Psoas muscle (tissue), 8 donors: ENCODE data around the gene DNAAF5. TPM values are rescaled to one million over a fixed set of nuclear protein-coding genes. Genes with fewer than 3 reads are reported as not detected.

ENCODE experiments used
- ATAC-seq, 4 donors: fragments of 200-7000 bp; cut with Tn5 transposase; one replicate each; pipeline ENCODE4 v1.9.1; 2020; ENCODE audit warnings: moderate library complexity in 3 of 4, mild to moderate bottlenecking in 2 of 4
- DNase-seq, 2 donors: peaks; one replicate each; pipeline ENCODE4 v3.0.0-alpha.2; 2020
- H3K27ac ChIP-seq: fragments of 200-600 bp; one replicate; pipeline ENCODE4 v1.8.0; 2022
- H3K27me3 ChIP-seq, 3 donors: fragments of 200-600 bp in 1 of 3; one replicate each; pipeline versions ENCODE4 v1.6.1 to v1.8.0; 2013 to 2022; ENCODE audit warnings: low read length in 2 of 3, mild to moderate bottlenecking in 2 of 3, moderate library complexity in 1 of 3; ENCODE audit not compliant: insufficient read depth in 3 of 3
- H3K36me3 ChIP-seq, 2 donors: fragments of 200-600 bp in 1 of 2; one replicate each; pipeline versions ENCODE4 v1.6.1 to v1.8.0; 2013 to 2022; ENCODE audit warnings: low read depth in 1 of 2, mild to moderate bottlenecking in 1 of 2, moderate library complexity in 1 of 2; ENCODE audit not compliant: insufficient read depth in 1 of 2
- H3K4me1 ChIP-seq: fragments of 200-600 bp; one replicate; pipeline ENCODE4 v1.8.0; 2022
- H3K4me3 ChIP-seq: fragments of 200-600 bp; one replicate; pipeline ENCODE4 v1.8.0; 2022; ENCODE audit warnings: mild to moderate bottlenecking
- H3K9me3 ChIP-seq: fragments of 200-600 bp; one replicate; pipeline ENCODE4 v1.8.0; 2022
- CTCF ChIP-seq: fragments of 200-600 bp; IDR thresholded peaks from one replicate; pipeline ENCODE4 v1.8.0; 2022; ENCODE audit warnings: antibody characterized with exemption
- WGBS, 3 donors: extraction: QIAGEN DNeasy Blood & Tissue Kit; methylation state at CpG; one replicate each; pipeline versions ENCODE4 v1.1.6 to v1.1.7; 2013; 5-methylcytosine and 5-hydroxymethylcytosine counted together
- intact Hi-C, 2 donors: fragments of 100-400 bp; cut with DNase I; formaldehyde crosslinking; loops; one replicate each; pipeline versions ENCODE4 v1.11.0 to v1.14.2; 2022
- polyA plus RNA-seq, 3 donors: library from polyadenylated mRNA; stranded (reverse); fragments of 200-250 nt; gene quantifications; one replicate each; pipeline ENCODE4 v1.2.3, GENCODE V29; 2013
- total RNA-seq, 4 donors: library from RNA; stranded (reverse); fragmentation: NEBNext Ultra II Directional in 2 of 4; extraction: Animal tissue kit (Norgen Biotek cat#: 25700) in 2 of 4; gene quantifications; one replicate each; pipeline versions ENCODE4 v1.2.1 to v1.2.4, GENCODE V29; 2021 to 2023
- donor health status: healthy with polysubstance abuse.
- donor health status: DM: no; HTN: no; CAD: no; lungs with moderate emphysema.
- donor health status: Bipolar disorder and iron deficiency.
- donor health status: healthy.
- donor health status: DM: yes; HTN: yes; CAD: no.
- donor health status: DM: no; HTN: no; CAD: no.
- donor health status: DM: no; HTN: no; CAD: no.
- donor health status: DM: yes; HTN: yes; CAD: no.

The DNAAF5 gene
- total and polyA plus RNA-seq, 7 donors, result 9.3 to 26.7 (median 17.8) TPM

- ATAC-seq, result peak; percentile 18 to 70 (median 52)
- peaks cover 0 to 34% of the 10 kb centered on the region in 2 donors for H3K36me3 ChIP-seq
- peak overlapping the region; percentile 11 for H3K4me3 ChIP-seq
- no peaks in the 10 kb centered on the region for H3K27me3 ChIP-seq
- no peak for TF ChIP-seq CTCF
- no peak for DNase-seq
- intact Hi-C loops, result loop anchor here (5.0 kb wide), 2 partner anchors 37 to 48 kb away; no protein-coding TSS in a partner anchor
- peak overlapping the region; percentile 96 for H3K27ac ChIP-seq
- WGBS, 3 donors, result 59 to 74% (median 63%) methylated on average over 27 of the region's 27 CpGs
- no peaks in the 10 kb centered on the region for H3K9me3 ChIP-seq
- peaks cover 75% of the 10 kb centered on the region for H3K4me1 ChIP-seq
These were observed 109.2 kb downstream of the DNAAF5 start for GRCh38 chr7:835485-836401.

Other genes with a start within 250 kb of the DNAAF5 start
- gene PDGFA, start 206.9 kb upstream of the DNAAF5 start, total RNA-seq, result 10 to 100 TPM; 13.9 to 30.4 (median 19.2) TPM
- gene PDGFA, start 206.9 kb upstream of the DNAAF5 start, polyA plus RNA-seq, result 10 to 100 TPM in 2 of 3 donors, 1 to 10 TPM in 1; 9.1 to 24.4 (median 15.3) TPM
- gene PRKAR1B, start 582 bp downstream of the DNAAF5 start, total RNA-seq, result 1 to 10 TPM; 1.4 to 4.6 (median 3.4) TPM
- 1 to 10 TPM; 1.5 to 1.9 (median 1.5) TPM for gene PRKAR1B, start 582 bp downstream of the DNAAF5 start, polyA plus RNA-seq
- gene SUN1, start 105.8 kb downstream of the DNAAF5 start, total RNA-seq, result 100 to 1,000 TPM; 125 to 144 (median 137) TPM
- 100 to 1,000 TPM in 1 of 3 donors, 10 to 100 TPM in 2; 52.5 to 159 (median 64.6) TPM for gene SUN1, start 105.8 kb downstream of the DNAAF5 start, polyA plus RNA-seq
- gene GET4, start 149.9 kb downstream of the DNAAF5 start, total RNA-seq, result 10 to 100 TPM; 27.3 to 42.3 (median 29.1) TPM
- gene GET4, start 149.9 kb downstream of the DNAAF5 start, polyA plus RNA-seq, result 10 to 100 TPM; 36.8 to 51.1 (median 48.3) TPM
- 1 to 10 TPM in 3 of 4 donors, under 1 TPM in 1; 0.88 to 1.4 (median 1.2) TPM for gene ADAP1, start 228.0 kb downstream of the DNAAF5 start, total RNA-seq
- gene ADAP1, start 228.0 kb downstream of the DNAAF5 start, polyA plus RNA-seq, result under 1 TPM; 0.18 to 0.56 (median 0.56) TPM
- gene COX19, start 248.8 kb downstream of the DNAAF5 start, total RNA-seq, result 1 to 10 TPM; 4.5 to 7.9 (median 6.9) TPM
- gene COX19, start 248.8 kb downstream of the DNAAF5 start, polyA plus RNA-seq, result 10 to 100 TPM in 2 of 3 donors, 1 to 10 TPM in 1; 5.6 to 12.2 (median 11.3) TPM